SK-N-SH (cell line): Measurements from ENCODE around the gene MNT. TPM values are rescaled to one million over a fixed set of nuclear protein-coding genes. Genes with fewer than 3 reads are reported as not detected.

Experiments
- CTCF ChIA-PET: fragments of 300-600, 350-600 bp; formaldehyde crosslinking; extraction: SDS; loops from one replicate; lab custom pipeline; 2021; lab: Yijun Ruan, JAX
- POLR2A ChIA-PET: fragments of 350-600 bp; sonication (Branson Sonifier 250); formaldehyde crosslinking; extraction: SDS; loops from one replicate; lab custom pipeline; 2020; ENCODE audit warnings: antibody characterized with exemption, inconsistent platforms; lab: Yijun Ruan, JAX
- DNase-seq: peaks from one replicate; pipeline ENCODE4 v3.0.0; 2012
- H2AFZ ChIP-seq: fragments of 200-600 bp; sonication (generic); 2 replicates; pipeline ENCODE4 v1.8.1; 2016; ENCODE audit warnings: antibody characterized with exemption, mild to moderate bottlenecking, low read depth
- H3F3A ChIP-seq: fragments of 200-600 bp; sonication (generic); replicated peaks from 2 replicates; pipeline ENCODE3; 2016; ENCODE audit warnings: antibody characterized with exemption, mild to moderate bottlenecking; ENCODE audit not compliant: insufficient read depth
- H3K27ac ChIP-seq, 2 experiments: fragments of 200-500 bp in 1 of 2; fragments of 200-600 bp in 1 of 2; sonication (Bioruptor generic) in 1 of 2; sonication (generic), shearing (Covaris generic) in 1 of 2; 2 replicates each; pipeline versions ENCODE4 v1.5.1 to v1.6.1; 2014 to 2016; ENCODE audit warnings: low read depth in 2 of 2, inconsistent platforms in 1 of 2, low read length in 1 of 2, mild to moderate bottlenecking in 1 of 2, mixed read lengths in 1 of 2
- H3K27me3 ChIP-seq: fragments of 200-600 bp; sonication (generic), shearing (Covaris generic); 2 replicates; pipeline ENCODE4 v1.6.1; 2016; ENCODE audit warnings: mixed run types; ENCODE audit not compliant: insufficient read depth
- H3K36me3 ChIP-seq, 2 experiments: fragments of 200-500 bp in 1 of 2; fragments of 200-600 bp in 1 of 2; sonication (Bioruptor generic) in 1 of 2; sonication (generic) in 1 of 2; replicated peaks in 1 of 2; 2 replicates each; pipeline versions ENCODE3 to v1.5.1; 2014 to 2016; ENCODE audit warnings: low read length in 1 of 2, mild to moderate bottlenecking in 1 of 2; ENCODE audit not compliant: insufficient read depth in 2 of 2, control insufficient read depth in 1 of 2
- H3K4me1 ChIP-seq, 2 experiments: fragments of 200-500 bp in 1 of 2; fragments of 200-600 bp in 1 of 2; sonication (Bioruptor generic) in 1 of 2; sonication (generic), shearing (Covaris generic) in 1 of 2; 2 replicates each; pipeline versions ENCODE4 v1.5.1 to v1.6.1; 2014 to 2016; ENCODE audit warnings: low read depth in 1 of 2, low read length in 1 of 2, mixed run types in 1 of 2; ENCODE audit not compliant: insufficient read depth in 2 of 2, control insufficient read depth in 1 of 2
- H3K4me2 ChIP-seq: fragments of 200-600 bp; sonication (generic), shearing (Covaris generic); 2 replicates; pipeline ENCODE4 v1.6.1; 2017; ENCODE audit warnings: mixed run types
- H3K4me3 ChIP-seq, 2 experiments: fragments of 200-500 bp in 1 of 2; fragments of 200-600 bp in 1 of 2; sonication (Bioruptor generic) in 1 of 2; sonication (generic), shearing (Covaris generic) in 1 of 2; 2 replicates each; pipeline versions ENCODE4 v1.5.1 to v1.8.1; 2014 to 2016; ENCODE audit warnings: low read depth in 2 of 2, inconsistent platforms in 1 of 2, low read length in 1 of 2, mild to moderate bottlenecking in 1 of 2, mixed read lengths in 1 of 2, moderate library complexity in 1 of 2
- H3K79me2 ChIP-seq: fragments of 200-600 bp; sonication (generic); 2 replicates; pipeline ENCODE4 v1.8.1; 2017; ENCODE audit warnings: mild to moderate bottlenecking; ENCODE audit not compliant: insufficient read depth
- H3K9ac ChIP-seq: fragments of 200-600 bp; sonication (generic); 2 replicates; pipeline ENCODE4 v1.6.1; 2017; ENCODE audit warnings: mixed run types
- H3K9me2 ChIP-seq: fragments of 200-600 bp; sonication (generic); 2 replicates; pipeline ENCODE4 v1.6.1; 2017; ENCODE audit warnings: mixed run types
- H3K9me3 ChIP-seq: fragments of 200-600 bp; sonication (generic); 2 replicates; pipeline ENCODE4 v1.6.1; 2017; ENCODE audit warnings: mixed run types, mild to moderate bottlenecking, moderate library complexity
- H4K20me1 ChIP-seq: fragments of 200-600 bp; sonication (generic); 2 replicates; pipeline ENCODE4 v1.6.1; 2017; ENCODE audit warnings: mild to moderate bottlenecking, mixed run types; ENCODE audit not compliant: insufficient read depth
- CTCF ChIP-seq: fragments of 200-600 bp; sonication (generic); IDR thresholded peaks from 2 replicates; pipeline ENCODE4 v1.6.1; 2017; ENCODE audit warnings: antibody characterized with exemption, mild to moderate bottlenecking, moderate library complexity
- ELF1 ChIP-seq: IDR thresholded peaks from 2 replicates; pipeline ENCODE4 v1.4.0; 2012
- FOSL2 ChIP-seq: IDR thresholded peaks from 2 replicates; pipeline ENCODE4 v1.4.0; 2012; ENCODE audit warnings: low read depth, mild to moderate bottlenecking, moderate library complexity, borderline replicate concordance
- GABPA ChIP-seq: IDR thresholded peaks from 2 replicates; pipeline ENCODE4 v1.4.0; 2012; ENCODE audit warnings: low read depth, mild to moderate bottlenecking
- MEF2A ChIP-seq: IDR thresholded peaks from 2 replicates; pipeline ENCODE4 v1.4.0; 2012; ENCODE audit warnings: low read depth, borderline replicate concordance
- NRF1 ChIP-seq: IDR thresholded peaks from 2 replicates; pipeline ENCODE4 v1.6.1; 2012; ENCODE audit warnings: low read depth, mild to moderate bottlenecking, low read length
- POLR2AphosphoS5 ChIP-seq: IDR thresholded peaks from 2 replicates; pipeline ENCODE4 v1.6.1; 2012; ENCODE audit warnings: low read depth, low read length
- RCOR1 ChIP-seq: fragments of 150-350 bp; IDR thresholded peaks from 2 replicates; pipeline ENCODE4 v1.6.1; 2017; ENCODE audit warnings: antibody characterized with exemption, low read length
- SMC3 ChIP-seq: IDR thresholded peaks from 2 replicates; pipeline ENCODE4 v1.6.1; 2012; ENCODE audit warnings: low read depth, low read length, improper control_type of control experiment
- TAF1 ChIP-seq: IDR thresholded peaks from 2 replicates; pipeline ENCODE4 v1.6.1; 2012; ENCODE audit warnings: low read depth, mild to moderate bottlenecking, low read length, moderate library complexity, borderline replicate concordance
- TCF12 ChIP-seq: IDR thresholded peaks from 2 replicates; pipeline ENCODE4 v1.4.0; 2012
- TEAD4 ChIP-seq: IDR thresholded peaks from 2 replicates; pipeline ENCODE4 v1.4.0; 2012; ENCODE audit warnings: mild to moderate bottlenecking, borderline replicate concordance; ENCODE audit not compliant: insufficient read depth
- USF2 ChIP-seq: fragments of 150-350 bp; IDR thresholded peaks from 2 replicates; pipeline ENCODE4 v1.6.1; 2017; ENCODE audit warnings: antibody characterized with exemption, low read length, low read depth, borderline replicate concordance
- YY1 ChIP-seq: IDR thresholded peaks from 2 replicates; pipeline ENCODE4 v1.4.0; 2012; ENCODE audit warnings: low read depth, mild to moderate bottlenecking
- WGBS: methylation state at CpG from one replicate; pipeline ENCODE4 v1.1.6; 2017; ENCODE audit warnings: low lambda C conversion rate; 5-methylcytosine and 5-hydroxymethylcytosine counted together
- polyA plus RNA-seq, 3 experiments: library from polyadenylated mRNA; depleted of rRNA; stranded (reverse); fragments of >200 nt; gene quantifications; 2 replicates each; pipeline ENCODE4 v1.2.3, GENCODE V29; 2012
- TF ChIP-seq, protein P1 (sequence below): IDR thresholded peaks from 2 replicates; pipeline ENCODE4; 2012

The MNT gene
- polyA plus RNA-seq, 1 of the 3 experiments (the other 2 are of a cell fraction), result 7.1 TPM

DNA sequence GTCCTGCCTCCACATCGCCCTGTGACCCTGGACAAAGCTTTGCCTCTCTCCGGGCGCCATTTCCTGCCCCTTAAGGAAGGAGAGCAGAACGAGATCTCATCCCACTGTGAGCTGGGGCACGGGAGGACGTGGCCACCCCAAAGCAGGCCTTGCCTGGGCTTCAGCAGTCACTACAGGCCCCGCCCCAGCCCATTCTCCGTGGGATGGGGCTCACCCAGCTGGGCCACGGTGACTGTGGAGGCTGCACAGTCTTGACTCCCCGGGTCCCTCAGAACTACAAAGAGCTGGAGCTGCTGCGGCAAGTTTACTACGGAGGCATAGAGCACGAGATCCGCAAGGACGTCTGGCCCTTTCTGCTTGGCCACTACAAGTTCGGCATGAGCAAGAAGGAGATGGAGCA is 28.2 kb downstream of the MNT start:
- TF ChIP-seq ELF1 (no peak), SMC3 (no peak), USF2 (no peak), TCF12 (no peak), CTCF (no peak), FOSL2 (no peak), TAF1 (no peak), RCOR1 (no peak)
- TF ChIP-seq, protein P1, sequence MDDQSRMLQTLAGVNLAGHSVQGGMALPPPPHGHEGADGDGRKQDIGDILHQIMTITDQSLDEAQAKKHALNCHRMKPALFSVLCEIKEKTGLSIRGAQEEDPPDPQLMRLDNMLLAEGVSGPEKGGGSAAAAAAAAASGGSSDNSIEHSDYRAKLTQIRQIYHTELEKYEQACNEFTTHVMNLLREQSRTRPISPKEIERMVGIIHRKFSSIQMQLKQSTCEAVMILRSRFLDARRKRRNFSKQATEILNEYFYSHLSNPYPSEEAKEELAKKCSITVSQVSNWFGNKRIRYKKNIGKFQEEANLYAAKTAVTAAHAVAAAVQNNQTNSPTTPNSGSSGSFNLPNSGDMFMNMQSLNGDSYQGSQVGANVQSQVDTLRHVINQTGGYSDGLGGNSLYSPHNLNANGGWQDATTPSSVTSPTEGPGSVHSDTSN, result no peak
- Histone ChIP-seq H3F3A (no peaks in the 10 kb centered on the region), H3K27ac (no peak overlapping the region), H3K9me3 (no peaks in the 10 kb centered on the region), H3K4me2 (no peak overlapping the region), H3K79me2 (no peaks in the 10 kb centered on the region), H2AFZ (no peak overlapping the region), H3K4me1 (no peaks in the 10 kb centered on the region; a peak in 1 of 4 replicates), H3K36me3 (peaks cover 3 to 72% of the 10 kb centered on the region in 2 experiments), H3K27me3 (no peaks in the 10 kb centered on the region), H3K9me2 (no peaks in the 10 kb centered on the region), H3K4me3 (no peak overlapping the region), H4K20me1 (no peaks in the 10 kb centered on the region), H3K9ac (no peak overlapping the region)
- ChIA-PET CTCF (interaction anchor here (2.4 to 26.4 kb wide), 3 partner anchors 10 to 36 kb away, joined by 8 to 654 read pairs (median 88); partner anchors contain the start of gene MNT), POLR2A (no interaction called here)
- WGBS, result 95% methylated on average over 8 of the region's 16 CpGs
- peak; percentile 21 for DNase-seq

DNA sequence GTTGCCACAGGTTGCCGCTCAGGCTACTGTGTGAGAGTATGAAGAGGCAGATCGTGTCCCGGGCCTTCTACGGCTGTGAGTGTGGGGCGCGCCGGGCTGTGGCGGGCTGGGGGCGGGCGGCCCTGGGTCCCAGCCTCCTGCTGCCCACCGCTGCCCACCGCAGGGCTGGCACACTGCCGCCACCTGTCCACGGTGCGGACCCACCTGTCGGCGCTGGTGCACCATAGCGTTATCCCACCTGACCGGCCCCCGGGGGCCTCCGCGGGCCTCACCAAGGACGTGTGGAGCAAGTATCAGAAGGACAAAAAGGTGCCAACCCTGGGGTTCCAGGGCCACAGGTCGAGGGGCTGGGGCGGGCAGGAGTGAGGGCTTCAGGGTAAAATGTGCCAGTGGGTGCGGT is 28.7 kb downstream of the MNT start:
- H3K27me3 ChIP-seq, result no peaks in the 10 kb centered on the region
- TF ChIP-seq, protein P1, result no peak
- TF ChIP-seq TEAD4 (no peak), GABPA (no peak), MEF2A (no peak), TAF1 (no peak), USF2 (no peak), CTCF (no peak), YY1 (no peak), NRF1 (no peak), POLR2AphosphoS5 (no peak)
- H3K9me2 ChIP-seq, result no peaks in the 10 kb centered on the region
- no peaks in the 10 kb centered on the region for H3K9me3 ChIP-seq
- H3F3A ChIP-seq, result no peaks in the 10 kb centered on the region
- H3K4me2 ChIP-seq, result no peak overlapping the region
- H3K4me1 ChIP-seq, result no peaks in the 10 kb centered on the region; a peak in 1 of 4 replicates
- WGBS, result 89% methylated on average over 9 of the region's 26 CpGs
- no peaks in the 10 kb centered on the region for H4K20me1 ChIP-seq
- H3K79me2 ChIP-seq, result no peaks in the 10 kb centered on the region
- H3K36me3 ChIP-seq, result peaks cover 3 to 76% of the 10 kb centered on the region in 2 experiments
- H2AFZ ChIP-seq, result no peak overlapping the region
- POLR2A ChIA-PET, result no interaction called here
- no peak for DNase-seq
- no peak overlapping the region for H3K27ac ChIP-seq
- no peak overlapping the region for H3K4me3 ChIP-seq
- CTCF ChIA-PET, result interaction anchor here (2.4 to 26.4 kb wide), 3 partner anchors 10 to 37 kb away, joined by 8 to 654 read pairs (median 88); partner anchors contain the start of gene MNT
- no peak overlapping the region for H3K9ac ChIP-seq
